Mononuclear cell (primary cell): Measurements from ENCODE around the gene CKLF. TPM values are rescaled to one million over a fixed set of nuclear protein-coding genes. Genes with fewer than 3 reads are reported as not detected.
"Not testable (repeated sequence)": the region's sequence is repeated elsewhere in the genome, so short reads cannot be mapped to it uniquely, and the experiment has no call there.

Source experiments
- H3K27me3 ChIP-seq: 2 replicates; pipeline ENCODE4 v1.6.0; 2011; ENCODE audit warnings: low read length, control low read depth; ENCODE audit not compliant: insufficient read depth
- H3K4me1 ChIP-seq: 2 replicates; pipeline ENCODE4 v1.5.1; 2011; ENCODE audit warnings: mild to moderate bottlenecking, low read length, control low read depth; ENCODE audit not compliant: insufficient read depth
- H3K4me3 ChIP-seq: 2 replicates; pipeline ENCODE4 v1.5.1; 2011; ENCODE audit warnings: mild to moderate bottlenecking, low read length, moderate library complexity
- H3K9me3 ChIP-seq: 2 replicates; pipeline ENCODE4 v1.5.1; 2011; ENCODE audit warnings: low read depth, mild to moderate bottlenecking, control low read depth, low read length
- total RNA-seq: library from RNA; depleted of rRNA; stranded (reverse); fragments of >200 nt; gene quantifications from one replicate; pipeline ENCODE4 v1.2.3, GENCODE V29; 2012

Gene CKLF
- total RNA-seq, 1 donor, result 28.4 TPM

DNA sequence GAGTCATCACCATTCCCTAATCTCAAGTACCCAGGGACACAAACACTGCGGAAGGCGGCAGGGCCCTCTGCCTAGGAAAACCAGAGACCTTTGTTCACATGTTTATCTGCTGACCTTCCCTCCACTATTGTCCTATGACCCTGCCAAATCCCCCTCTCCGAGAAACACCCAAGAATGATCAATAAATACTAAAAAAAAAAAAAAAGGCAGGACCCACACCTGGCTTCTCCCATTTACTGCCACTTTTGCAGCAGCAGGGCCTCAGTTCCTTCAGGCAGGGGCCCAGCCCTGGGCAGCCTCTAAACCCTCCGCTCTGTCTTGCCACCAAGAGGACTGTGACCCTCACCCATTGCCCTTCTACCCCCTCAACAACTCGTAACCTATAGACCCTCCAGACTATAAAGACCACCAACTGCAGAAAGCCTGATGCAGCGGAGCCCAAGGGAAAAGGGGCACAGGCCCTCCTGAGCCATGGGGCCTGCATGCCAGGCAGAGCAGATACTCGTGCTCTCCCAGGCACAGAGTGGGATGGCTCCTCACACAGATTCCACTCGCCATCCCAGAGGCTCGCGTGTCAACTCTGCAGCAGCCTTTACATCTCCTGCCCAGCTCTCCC lies 37.3 kb upstream of the CKLF start:
- not testable (repeated sequence) for H3K27me3 ChIP-seq, H3K4me3 ChIP-seq, H3K9me3 ChIP-seq
- H3K4me1 ChIP-seq, result peaks cover 72% of the 10 kb centered on the region

- no peaks in the 10 kb centered on the region for H3K27me3 ChIP-seq
- H3K4me1 ChIP-seq, result peaks cover 80% of the 10 kb centered on the region
- H3K9me3 ChIP-seq, result no peaks in the 10 kb centered on the region
- no peak overlapping the region for H3K4me3 ChIP-seq
These were observed 36.5 kb upstream of the CKLF start for GRCh38 chr16:66515596-66516508.

- H3K9me3 ChIP-seq, result no peaks in the 10 kb centered on the region
- no peaks in the 10 kb centered on the region for H3K27me3 ChIP-seq
- no peak overlapping the region for H3K4me3 ChIP-seq
- H3K4me1 ChIP-seq, result peaks cover 86% of the 10 kb centered on the region
These were observed 35.9 kb upstream of the CKLF start for GRCh38 chr16:66516509-66516807.

- no peaks in the 10 kb centered on the region for H3K9me3 ChIP-seq
- H3K4me1 ChIP-seq, result peaks cover 88% of the 10 kb centered on the region
- H3K4me3 ChIP-seq, result peak overlapping the region; percentile 13
- no peaks in the 10 kb centered on the region for H3K27me3 ChIP-seq
These were observed 35.4 kb upstream of the CKLF start for GRCh38 chr16:66516808-66517585.

DNA sequence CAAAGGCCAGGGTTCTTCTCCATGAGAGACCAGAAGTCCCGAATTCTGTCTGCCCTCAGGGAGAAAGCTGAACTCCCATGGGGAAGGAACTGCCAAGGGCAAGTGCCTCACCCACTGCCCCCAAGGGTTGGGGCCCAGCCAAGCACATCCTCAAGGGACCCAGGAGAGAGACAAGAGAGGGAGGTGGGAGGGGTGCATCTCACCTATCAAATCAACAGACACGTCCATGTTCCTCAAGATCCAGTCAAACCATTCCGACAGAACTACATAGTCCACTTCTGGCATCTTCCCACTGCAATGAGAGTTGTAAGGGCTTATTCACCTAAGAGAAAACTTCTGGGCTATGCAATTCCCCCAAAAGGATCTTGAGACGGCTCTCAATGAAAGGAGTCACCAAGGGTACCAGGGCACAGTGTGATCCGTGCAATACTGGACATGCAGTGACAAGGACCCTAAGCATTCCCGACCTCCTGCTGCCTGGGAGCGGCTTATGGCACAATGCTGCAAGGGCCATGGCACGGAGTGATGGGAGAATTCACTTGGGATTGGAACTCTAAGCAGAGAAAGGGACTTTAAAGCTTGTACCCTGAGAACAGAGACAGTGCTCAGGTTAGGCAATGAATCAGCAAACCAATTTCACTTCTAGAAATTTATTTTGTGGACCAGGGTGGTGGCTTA lies 34.7 kb upstream of the CKLF start:
- Histone ChIP-seq H3K27me3 (no peaks in the 10 kb centered on the region), H3K9me3 (no peaks in the 10 kb centered on the region), H3K4me3 (peak overlapping the region; percentile 13), H3K4me1 (peaks cover 88% of the 10 kb centered on the region)

DNA sequence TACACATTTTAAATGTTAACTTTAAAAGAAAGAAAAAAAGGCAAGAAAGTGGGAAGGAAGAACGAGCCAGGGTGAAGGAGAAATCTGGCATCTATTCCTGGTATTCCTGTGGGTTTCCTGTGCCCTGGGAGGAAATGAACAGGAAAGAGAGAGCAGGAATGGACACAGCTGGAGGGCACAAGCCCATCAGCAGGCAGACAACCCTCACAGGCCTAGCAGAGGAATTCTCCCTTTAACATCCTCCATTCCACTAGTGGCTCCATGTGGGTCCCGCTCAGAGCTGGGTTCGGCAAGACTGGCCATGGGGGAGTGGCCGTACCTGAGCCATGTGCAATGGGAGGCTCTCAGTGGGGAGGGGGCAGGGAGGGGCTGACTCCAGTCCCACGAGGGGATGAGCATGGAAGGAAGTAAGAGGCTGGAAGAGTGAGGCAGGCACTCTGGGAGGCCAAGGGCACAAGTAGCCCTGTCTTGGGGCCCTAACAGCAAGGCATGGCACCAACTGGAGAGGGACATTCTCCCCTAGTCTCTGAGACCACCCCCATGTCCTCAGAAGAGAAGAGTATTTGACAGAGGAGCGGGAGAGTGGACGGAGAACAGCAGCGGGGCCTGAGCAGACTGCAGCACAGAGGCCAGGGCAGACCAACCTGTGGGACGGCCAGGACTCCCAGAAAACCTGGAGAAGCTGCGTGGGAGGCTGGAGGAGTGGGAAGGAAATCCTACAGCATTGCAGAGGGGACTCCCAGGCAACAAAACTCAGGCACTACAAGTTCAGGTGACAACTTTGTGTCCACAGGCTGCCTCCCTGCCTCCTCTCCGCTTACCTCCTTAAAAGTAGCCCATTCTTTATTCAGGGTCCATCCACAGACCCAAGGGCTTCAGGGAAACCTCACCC lies 32.6 kb upstream of the CKLF start:
- no peaks in the 10 kb centered on the region for H3K27me3 ChIP-seq
- H3K9me3 ChIP-seq, result no peaks in the 10 kb centered on the region
- no peak overlapping the region for H3K4me3 ChIP-seq

GRCh38 chr16:66520406-66521170 lies 31.8 kb upstream of the CKLF start:
- H3K4me1 ChIP-seq, result peaks cover 98% of the 10 kb centered on the region
- H3K27me3 ChIP-seq, result no peaks in the 10 kb centered on the region
- H3K9me3 ChIP-seq, result no peaks in the 10 kb centered on the region
- no peak overlapping the region for H3K4me3 ChIP-seq

More for the DNA sequence above, 32.6 kb upstream of the CKLF start:
- peaks cover 97% of the 10 kb centered on the region for H3K4me1 ChIP-seq

- Histone ChIP-seq H3K4me1 (peaks cover 98% of the 10 kb centered on the region), H3K4me3 (no peak overlapping the region), H3K9me3 (no peaks in the 10 kb centered on the region), H3K27me3 (no peaks in the 10 kb centered on the region)
These were observed 31.1 kb upstream of the CKLF start for GRCh38 chr16:66521252-66521713.

DNA sequence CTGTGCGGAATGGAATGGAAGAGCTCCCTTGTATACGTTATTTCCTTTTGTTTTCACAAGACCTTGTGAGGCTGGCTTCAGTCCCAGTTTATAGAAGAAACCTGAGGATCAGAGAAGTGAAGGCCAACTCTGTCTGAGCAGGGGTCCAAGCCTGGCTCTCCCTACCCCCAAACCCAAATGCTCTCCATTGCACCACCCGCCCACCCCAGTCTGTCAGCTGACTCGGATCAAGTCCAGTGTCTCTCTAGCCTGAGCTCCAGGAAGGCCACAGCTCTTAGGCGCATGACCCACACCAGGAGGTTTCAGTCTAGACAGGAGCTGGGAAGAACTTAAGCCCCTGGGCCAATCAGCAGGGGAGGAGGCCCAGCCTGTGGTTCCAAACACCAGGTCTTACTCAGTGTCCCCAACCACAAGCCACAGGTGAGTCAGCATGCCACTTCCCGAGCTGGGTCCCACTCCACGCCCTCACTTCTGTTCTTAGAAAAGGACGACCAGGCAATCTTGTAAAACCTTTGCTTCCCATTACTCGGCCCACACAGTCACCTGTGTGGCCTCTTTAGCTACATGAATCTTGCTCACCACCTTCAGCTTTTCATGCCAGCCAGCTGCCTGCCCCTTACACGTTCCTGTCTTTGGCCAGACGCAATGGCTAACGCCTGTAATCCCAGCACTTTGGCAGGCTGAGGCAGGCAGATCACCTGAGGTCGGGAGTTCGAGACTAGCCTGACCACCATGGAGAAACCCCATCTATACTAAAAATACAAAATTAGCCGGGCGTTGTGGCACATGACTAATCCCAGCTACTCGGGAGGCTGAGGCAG lies 30.2 kb upstream of the CKLF start:
- H3K27me3 ChIP-seq, result no peaks in the 10 kb centered on the region
- H3K4me3 ChIP-seq, result no peak overlapping the region
- peaks cover 100% of the 10 kb centered on the region for H3K4me1 ChIP-seq
- H3K9me3 ChIP-seq, result no peaks in the 10 kb centered on the region

- H3K4me3 ChIP-seq, result no peak overlapping the region
- H3K9me3 ChIP-seq, result no peaks in the 10 kb centered on the region
- peaks cover 93% of the 10 kb centered on the region for H3K4me1 ChIP-seq
- H3K27me3 ChIP-seq, result no peaks in the 10 kb centered on the region
These were observed 29.4 kb upstream of the CKLF start for GRCh38 chr16:66522816-66523590.

GRCh38 chr16:66523861-66524354 lies 28.5 kb upstream of the CKLF start:
- no peaks in the 10 kb centered on the region for H3K27me3 ChIP-seq
- H3K4me3 ChIP-seq, result no peak overlapping the region
- peaks cover 84% of the 10 kb centered on the region for H3K4me1 ChIP-seq
- H3K9me3 ChIP-seq, result no peaks in the 10 kb centered on the region

- Histone ChIP-seq H3K27me3 (no peaks in the 10 kb centered on the region), H3K4me1 (peaks cover 76% of the 10 kb centered on the region), H3K9me3 (no peaks in the 10 kb centered on the region), H3K4me3 (no peak overlapping the region)
These were observed 27.7 kb upstream of the CKLF start for GRCh38 chr16:66524601-66525164.
